Adrenal gland (tissue), 12 donors: ENCODE measurements around the gene FAXDC2. TPM values are rescaled to one million over a fixed set of nuclear protein-coding genes. Genes with fewer than 3 reads are reported as not detected.

ENCODE experiments used
- DNase-seq, 7 donors: peaks; one replicate each; pipeline ENCODE4 v3.0.0-alpha.2; 2019 to 2020
- H3K27ac ChIP-seq, 5 donors: fragments of 200-600 bp; sonication (generic) in 4 of 5; 1 replicate in 3 of 5; 2 replicates in 2 of 5; pipeline versions ENCODE4 v1.5.1 to v1.8.0; 2016 to 2020; ENCODE audit warnings: mild to moderate bottlenecking in 1 of 5
- H3K27me3 ChIP-seq: fragments of 200-600 bp; 2 replicates; pipeline ENCODE4 v1.8.0; 2021
- H3K36me3 ChIP-seq, 2 donors: fragments of 200-600 bp; replicated peaks in 1 of 2; 1 replicate in 1 of 2; 2 replicates in 1 of 2; pipeline versions ENCODE4 v1.5.1 to v1.8.0; 2018 to 2022
- H3K4me1 ChIP-seq, 2 donors: fragments of 200-600 bp; replicated peaks in 1 of 2; 1 replicate in 1 of 2; 2 replicates in 1 of 2; pipeline versions ENCODE4 v1.5.1 to v1.8.0; 2018 to 2021
- H3K4me3 ChIP-seq, 4 donors: fragments of 200-600 bp; sonication (generic) in 3 of 4; one replicate each; pipeline ENCODE4 v1.5.1; 2016 to 2018
- H3K9me3 ChIP-seq, 3 donors: fragments of 200-600 bp; sonication (generic) in 1 of 3; replicated peaks in 1 of 3; 1 replicate in 2 of 3; 2 replicates in 1 of 3; pipeline versions ENCODE4 v1.5.1 to v1.8.0; 2016 to 2021
- CTCF ChIP-seq, 6 experiments: fragments of 450-650 bp in 4 of 6; fragments of 200-600 bp in 2 of 6; sonication (generic) in 1 of 6; IDR thresholded peaks; 1 replicate in 5 of 6; 2 replicates in 1 of 6; pipeline versions ENCODE4 v1.5.1 to v1.8.0; 2016 to 2021; ENCODE audit warnings: antibody characterized with exemption in 6 of 6, mild to moderate bottlenecking in 2 of 6, moderate library complexity in 1 of 6
- POLR2A ChIP-seq, 2 donors: fragments of 450-650 bp; IDR thresholded peaks; one replicate each; pipeline ENCODE4 v1.6.1; 2017; ENCODE audit warnings: antibody characterized with exemption in 2 of 2, mild to moderate bottlenecking in 2 of 2, moderate library complexity in 1 of 2
- WGBS, 4 donors: extraction: QIAGEN DNeasy Blood & Tissue Kit in 2 of 4; methylation state at CpG; one replicate each; pipeline versions ENCODE4 v1.1.5 to v1.1.7; 2013 to 2017; 5-methylcytosine and 5-hydroxymethylcytosine counted together
- intact Hi-C, 2 donors: fragments of 100-400 bp; cut with DNase I; formaldehyde crosslinking; loops; one replicate each; pipeline versions ENCODE4 v1.14.1 to v1.15.0; 2022 to 2023
- polyA plus RNA-seq, 3 donors: library from polyadenylated mRNA; stranded (reverse); fragments of 200-250 nt in 2 of 3; fragments of 350-450 nt in 1 of 3; fragmentation: Illumina TruSeq in 1 of 3; extraction: RNeasy Lipid Tissue Mini Kit (QIAGEN cat#74804) in 1 of 3; gene quantifications; one replicate each; pipeline ENCODE4 v1.2.3, GENCODE V29; 2013 to 2014
- total RNA-seq, 9 donors: library from RNA; depleted of rRNA in 4 of 9; stranded (reverse); fragments of >200 nt in 4 of 9; fragments of 120-200 nt in 1 of 9; fragmentation: NEBNext Ultra II Directional in 1 of 9; extraction: Animal tissue kit (Norgen Biotek cat#: 25700) in 1 of 9; gene quantifications; one replicate each; pipeline versions ENCODE4 v1.1.0 to v1.2.4, GENCODE V29; 2013 to 2023
- donor health status: healthy with polysubstance abuse.
- donor health status: Bipolar disorder and iron deficiency.
- donor health status: DM: yes; HTN: yes; CAD: no.
- donor health status: DM: no; HTN: no; CAD: no.
- donor health status: DM: no; HTN: no; CAD: no.
- donor health status: DM: yes; HTN: yes; CAD: no.

Gene FAXDC2
- total and polyA plus RNA-seq, 12 donors: 12.2 to 86.2 (median 44.0) TPM

- DNase-seq: no peak
- intact Hi-C loops: no loop called here
- peaks cover 67 to 95% of the 10 kb centered on the region in 2 donors for H3K4me1 ChIP-seq
- H3K36me3 ChIP-seq: no peaks in the 10 kb centered on the region
- peak overlapping the region; percentile 28 to 84 (median 49) for H3K27ac ChIP-seq
- H3K27me3 ChIP-seq: no peaks in the 10 kb centered on the region
- TF ChIP-seq POLR2A (IDR thresholded peaks at IDR 0.05) (no peak), CTCF (IDR thresholded peaks at IDR 0.05) (no peak)
- no peaks in the 10 kb centered on the region for H3K9me3 ChIP-seq
- WGBS, 4 donors: 37 to 53% (median 45%) methylated on average over 1 of the region's 1 CpG
- H3K4me3 ChIP-seq: no peak overlapping the region
Measured at GRCh38 chr5:154782812-154783592, 67.4 kb downstream of the FAXDC2 start.

GRCh38 chr5:154782326-154782725 is 68.1 kb downstream of the FAXDC2 start:
- Histone ChIP-seq H3K27ac (peak overlapping the region in 4 of 5 donors; percentile 39 to 84 (median 64)), H3K9me3 (no peaks in the 10 kb centered on the region), H3K27me3 (no peaks in the 10 kb centered on the region), H3K4me3 (no peak overlapping the region), H3K36me3 (no peaks in the 10 kb centered on the region), H3K4me1 (peaks cover 61 to 89% of the 10 kb centered on the region in 2 donors)
- 46 to 86% (median 63%) methylated on average over 3 to 4 of the region's 4 CpGs for WGBS, 4 donors
- intact Hi-C loops: no loop called here
- no peak for DNase-seq
- TF ChIP-seq POLR2A (IDR thresholded peaks at IDR 0.05) (no peak), CTCF (IDR thresholded peaks at IDR 0.05) (no peak)

- peak overlapping the region in 3 of 5 donors; percentile 24 to 60 (median 53) for H3K27ac ChIP-seq
- H3K36me3 ChIP-seq: no peaks in the 10 kb centered on the region
- peaks cover 58 to 81% of the 10 kb centered on the region in 2 donors for H3K4me1 ChIP-seq
- H3K27me3 ChIP-seq: no peaks in the 10 kb centered on the region
- no peak overlapping the region for H3K4me3 ChIP-seq
- no peaks in the 10 kb centered on the region for H3K9me3 ChIP-seq
- DNase-seq: no peak
- TF ChIP-seq CTCF (IDR thresholded peaks at IDR 0.05) (no peak), POLR2A (IDR thresholded peaks at IDR 0.05) (no peak)
- 58 to 80% (median 72%) methylated on average over 1 of the region's 1 CpG for WGBS, 4 donors
- intact Hi-C loops: no loop called here
Measured at GRCh38 chr5:154780128-154780527, 70.3 kb downstream of the FAXDC2 start.

- intact Hi-C loops: no loop called here
Measured at GRCh38 chr5:154779105-154779504, 71.3 kb downstream of the FAXDC2 start.

More at GRCh38 chr5:154779105-154779504, 71.3 kb downstream of the FAXDC2 start:
- Histone ChIP-seq H3K36me3 (no peaks in the 10 kb centered on the region), H3K9me3 (no peaks in the 10 kb centered on the region), H3K27ac (peak overlapping the region in 3 of 5 donors; percentile 26 to 53 (median 49)), H3K27me3 (no peaks in the 10 kb centered on the region), H3K4me3 (no peak overlapping the region), H3K4me1 (peaks cover 50 to 77% of the 10 kb centered on the region in 2 donors)
- WGBS, 4 donors: 43 to 54% (median 47%) methylated on average over 4 of the region's 4 CpGs
- TF ChIP-seq POLR2A (IDR thresholded peaks at IDR 0.05) (no peak), CTCF (IDR thresholded peaks at IDR 0.05) (no peak)
- peak in 6 of 7 donors; percentile 59 to 73 (median 71) for DNase-seq
